Measurements from ENCODE around the gene PROSER3. TPM values are rescaled to one million over a fixed set of nuclear protein-coding genes. Genes with fewer than 3 reads are reported as not detected.
"Not testable (repeated sequence)": the region's sequence is repeated elsewhere in the genome, so short reads cannot be mapped to it uniquely, and the experiment has no call there.

Gene PROSER3
- total and polyA plus RNA-seq, 8 donors: 19.0 to 22.2 (median 21.0) TPM

GRCh38 chr19:35768082-35768421, 10.1 kb downstream of the PROSER3 start:
- no peak for TF ChIP-seq CTCF (IDR thresholded peaks at IDR 0.05)
- Histone ChIP-seq H3K36me3 (peaks cover 0 to 46% of the 10 kb centered on the region in 2 donors), H3K4me3 (no peak overlapping the region), H3K27ac (no peak overlapping the region), H3K4me1 (no peaks in the 10 kb centered on the region), H3K27me3 (no peaks in the 10 kb centered on the region), H3K9me3 (no peaks in the 10 kb centered on the region)
- intact Hi-C loops (cut with DNase I): no loop called here
- no peak for DNase-seq
- ATAC-seq: no peak

- H3K36me3 ChIP-seq: peaks cover 0 to 11% of the 10 kb centered on the region in 2 donors
- DNase-seq; H3K4me3 ChIP-seq; H3K27me3 ChIP-seq; ATAC-seq; intact Hi-C loops (cut with DNase I); H3K9me3 ChIP-seq; H3K27ac ChIP-seq: not testable (repeated sequence)
- H3K4me1 ChIP-seq: peaks cover 0 to 17% of the 10 kb centered on the region in 2 donors
These were observed 14.4 kb downstream of the PROSER3 start for GRCh38 chr19:35772362-35772761.

GRCh38 chr19:35773020-35773806, 15.2 kb downstream of the PROSER3 start:
- Histone ChIP-seq H3K27ac (no peak overlapping the region), H3K27me3 (no peaks in the 10 kb centered on the region), H3K4me1 (peaks cover 0 to 17% of the 10 kb centered on the region in 2 donors), H3K4me3 (no peak overlapping the region), H3K36me3 (peaks cover 0 to 8% of the 10 kb centered on the region in 2 donors), H3K9me3 (no peaks in the 10 kb centered on the region)
- no peak for TF ChIP-seq CTCF (IDR thresholded peaks at IDR 0.05)
- DNase-seq (peak in 1 of 4 donors; percentile 42), ATAC-seq (no peak)
- intact Hi-C loops (cut with DNase I): no loop called here

GRCh38 chr19:35774274-35775045, 16.5 kb downstream of the PROSER3 start:
- Histone ChIP-seq H3K9me3 (no peaks in the 10 kb centered on the region), H3K27me3 (no peaks in the 10 kb centered on the region), H3K4me3 (peak overlapping the region; percentile 86 to 93), H3K27ac (no peak overlapping the region), H3K4me1 (peaks cover 0 to 17% of the 10 kb centered on the region in 2 donors), H3K36me3 (peaks cover 0 to 11% of the 10 kb centered on the region in 2 donors)
- ATAC-seq (no peak), DNase-seq (no peak)
- no peak for TF ChIP-seq CTCF (IDR thresholded peaks at IDR 0.05)
- intact Hi-C loops (cut with DNase I): no loop called here

GRCh38 chr19:35775046-35775297, 17.0 kb downstream of the PROSER3 start:
- peaks cover 0 to 12% of the 10 kb centered on the region in 2 donors for H3K36me3 ChIP-seq
- TF ChIP-seq CTCF (IDR thresholded peaks at IDR 0.05): no peak
- H3K4me1 ChIP-seq: peaks cover 0 to 17% of the 10 kb centered on the region in 2 donors
- H3K27ac ChIP-seq: no peak overlapping the region
- no peaks in the 10 kb centered on the region for H3K9me3 ChIP-seq
- intact Hi-C loops (cut with DNase I): no loop called here
- ATAC-seq (peak; percentile 5), DNase-seq (no peak)
- peak overlapping the region; percentile 86 to 93 for H3K4me3 ChIP-seq
- H3K27me3 ChIP-seq: no peaks in the 10 kb centered on the region
